IMR-90 (cell line): ENCODE results near the gene MRTFA. TPM values are rescaled to one million over a fixed set of nuclear protein-coding genes. Genes with fewer than 3 reads are reported as not detected.

Source experiments
- ATAC-seq: fragments of 200-7000 bp; cut with Tn5 transposase; 2 replicates; pipeline ENCODE4 v1.9.1; 2020; ENCODE audit warnings: low read depth, mild to moderate bottlenecking, moderate library complexity
- BruUV-seq: library from RNA; stranded (reverse); fragments of 400-500 nt; replicated peaks from 2 replicates; lab custom pipeline; 2021; lab: Mats Ljungman, UMichigan
- CTCF ChIA-PET: fragments of 300-600 bp; formaldehyde crosslinking; extraction: SDS; loops from one replicate; lab custom pipeline; 2021; ENCODE audit warnings: antibody characterized with exemption; lab: Yijun Ruan, JAX
- POLR2A ChIA-PET: fragments of 300-600 bp; sonication (Branson Sonifier 250); formaldehyde crosslinking; loops from one replicate; lab custom pipeline; 2022; ENCODE audit warnings: antibody characterized with exemption; ENCODE audit not compliant: unreplicated experiment; lab: Charles Lee
- DNase-seq: peaks from one replicate; pipeline ENCODE4 v3.0.0; 2013
- H2AFZ ChIP-seq: replicated peaks from 2 replicates; pipeline ENCODE3; 2013; ENCODE audit warnings: low read length, mild to moderate bottlenecking; ENCODE audit not compliant: poor library complexity
- H2AK5ac ChIP-seq: 2 replicates; pipeline ENCODE4 v1.6.1; 2013; ENCODE audit warnings: low read depth, low read length, inconsistent platforms
- H2AK9ac ChIP-seq: replicated peaks from 2 replicates; pipeline ENCODE3; 2013; ENCODE audit warnings: mild to moderate bottlenecking, low read depth, low read length, moderate library complexity; ENCODE audit not compliant: poor library complexity
- H2BK120ac ChIP-seq: 2 replicates; pipeline ENCODE4 v1.6.1; 2013; ENCODE audit warnings: low read depth, low read length, inconsistent platforms
- H2BK15ac ChIP-seq: 3 replicates; pipeline ENCODE4 v1.6.1; 2013; ENCODE audit warnings: low read depth, low read length, inconsistent platforms
- H2BK20ac ChIP-seq: 2 replicates; pipeline ENCODE4 v1.6.1; 2013; ENCODE audit warnings: low read depth, mild to moderate bottlenecking, inconsistent platforms, low read length, moderate library complexity
- H2BK5ac ChIP-seq: 2 replicates; pipeline ENCODE4 v1.6.1; 2013; ENCODE audit warnings: mild to moderate bottlenecking, low read depth, low read length, inconsistent platforms; ENCODE audit not compliant: poor library complexity, severe bottlenecking
- H3K14ac ChIP-seq: replicated peaks from 2 replicates; pipeline ENCODE4 v1.6.1; 2013; ENCODE audit warnings: low read depth, low read length, inconsistent platforms
- H3K18ac ChIP-seq: 2 replicates; pipeline ENCODE4 v1.6.1; 2013; ENCODE audit warnings: low read depth, low read length, control low read depth
- H3K23ac ChIP-seq: 2 replicates; pipeline ENCODE4 v1.6.1; 2013; ENCODE audit warnings: low read depth, low read length, inconsistent platforms
- H3K27ac ChIP-seq: 2 replicates; pipeline ENCODE4 v1.5.1; 2013; ENCODE audit warnings: mild to moderate bottlenecking, control low read depth, low read length; ENCODE audit not compliant: insufficient read depth
- H3K27me3 ChIP-seq: 2 replicates; pipeline ENCODE4 v1.6.1; 2013; ENCODE audit warnings: low read length; ENCODE audit not compliant: control insufficient read depth, insufficient read depth
- H3K36me3 ChIP-seq: 2 replicates; pipeline ENCODE4 v1.6.1; 2013; ENCODE audit warnings: low read length, mixed read lengths; ENCODE audit not compliant: control insufficient read depth, insufficient read depth
- H3K4ac ChIP-seq: 2 replicates; pipeline ENCODE4 v1.6.1; 2013; ENCODE audit warnings: low read depth, low read length, inconsistent platforms
- H3K4me1 ChIP-seq: 2 replicates; pipeline ENCODE4 v1.6.1; 2013; ENCODE audit warnings: low read length, mixed read lengths; ENCODE audit not compliant: control insufficient read depth, insufficient read depth
- H3K4me2 ChIP-seq: 2 replicates; pipeline ENCODE4 v1.6.1; 2013; ENCODE audit warnings: low read depth, mild to moderate bottlenecking, control low read depth, low read length, moderate library complexity
- H3K4me3 ChIP-seq: 2 replicates; pipeline ENCODE4 v1.5.1; 2013; ENCODE audit warnings: low read depth, mild to moderate bottlenecking, control low read depth, low read length, moderate library complexity; ENCODE audit not compliant: insufficient read depth
- H3K56ac ChIP-seq: 2 replicates; pipeline ENCODE4 v1.6.1; 2013; ENCODE audit warnings: low read length, inconsistent platforms; ENCODE audit not compliant: insufficient read depth; ENCODE audit errors: extremely low read depth
- H3K79me1 ChIP-seq, 2 experiments: 2 replicates each; pipeline ENCODE4 v1.6.1; 2013; ENCODE audit warnings: low read length in 2 of 2, inconsistent platforms in 1 of 2, low read depth in 1 of 2
- H3K9ac ChIP-seq: 2 replicates; pipeline ENCODE4 v1.6.1; 2013; ENCODE audit warnings: low read depth, low read length, control low read depth
- H3K9me1 ChIP-seq: 2 replicates; pipeline ENCODE4 v1.6.1; 2013; ENCODE audit warnings: low read length, inconsistent platforms; ENCODE audit not compliant: insufficient read depth
- H3K9me3 ChIP-seq: 2 replicates; pipeline ENCODE4 v1.6.1; 2013; ENCODE audit warnings: low read length; ENCODE audit not compliant: control insufficient read depth, insufficient read depth
- H4K20me1 ChIP-seq: 2 replicates; pipeline ENCODE4 v1.6.1; 2013; ENCODE audit warnings: low read length, inconsistent platforms; ENCODE audit not compliant: insufficient read depth
- H4K5ac ChIP-seq: 2 replicates; pipeline ENCODE4 v1.6.1; 2013; ENCODE audit warnings: mild to moderate bottlenecking, low read depth, low read length, control low read depth
- H4K8ac ChIP-seq, 2 experiments: 2 replicates each; pipeline ENCODE4 v1.6.1; 2013; ENCODE audit warnings: low read depth in 2 of 2, low read length in 2 of 2, control low read depth in 1 of 2, inconsistent platforms in 1 of 2
- H4K91ac ChIP-seq: 2 replicates; pipeline ENCODE4 v1.6.1; 2013; ENCODE audit warnings: low read depth, low read length, inconsistent platforms; ENCODE audit not compliant: insufficient read depth
- BHLHE40 ChIP-seq: fragments of 150-350 bp; IDR thresholded peaks from 2 replicates; pipeline ENCODE4 v1.6.1; 2016; ENCODE audit warnings: mild to moderate bottlenecking, low read depth, low read length
- CEBPB ChIP-seq: IDR thresholded peaks from 2 replicates; pipeline ENCODE4 v1.6.1; 2012; ENCODE audit warnings: low read depth, low read length, improper control_type of control experiment
- CHD1 ChIP-seq: IDR thresholded peaks from 2 replicates; pipeline ENCODE4 v1.6.1; 2012; ENCODE audit warnings: low read depth, low read length, improper control_type of control experiment
- CTCF ChIP-seq: conservative IDR thresholded peaks from 2 replicates; pipeline ENCODE4 v1.5.1; 2012; ENCODE audit warnings: mild to moderate bottlenecking, low read depth, low read length, improper control_type of control experiment
- ELK1 ChIP-seq: fragments of 150-350 bp; IDR thresholded peaks from 2 replicates; pipeline ENCODE4 v1.6.1; 2016; ENCODE audit warnings: low read depth, mild to moderate bottlenecking, low read length, moderate library complexity, borderline replicate concordance
- FOS ChIP-seq: fragments of 150-350 bp; IDR thresholded peaks from 2 replicates; pipeline ENCODE4 v1.6.1; 2016; ENCODE audit warnings: low read depth, low read length
- MAFK ChIP-seq: IDR thresholded peaks from 2 replicates; pipeline ENCODE4 v1.6.1; 2012; ENCODE audit warnings: low read depth, low read length, improper control_type of control experiment
- MAZ ChIP-seq: IDR thresholded peaks from 2 replicates; pipeline ENCODE4 v1.6.1; 2012; ENCODE audit warnings: low read depth, mild to moderate bottlenecking, low read length, improper control_type of control experiment, moderate library complexity, borderline replicate concordance
- MXI1 ChIP-seq: IDR thresholded peaks from 2 replicates; pipeline ENCODE4 v1.6.1; 2012; ENCODE audit warnings: low read depth, mild to moderate bottlenecking, low read length, moderate library complexity, borderline replicate concordance
- NFE2L2 ChIP-seq: fragments of 150-350 bp; IDR thresholded peaks from 2 replicates; pipeline ENCODE4 v1.6.1; 2016; ENCODE audit warnings: low read depth, mild to moderate bottlenecking, low read length
- POLR2A ChIP-seq: IDR thresholded peaks from 2 replicates; pipeline ENCODE4 v1.6.1; 2012; ENCODE audit warnings: mild to moderate bottlenecking, low read depth, low read length
- RAD21 ChIP-seq: IDR thresholded peaks from 2 replicates; pipeline ENCODE4 v1.6.1; 2012; ENCODE audit warnings: low read length, improper control_type of control experiment
- RCOR1 ChIP-seq: IDR thresholded peaks from 2 replicates; pipeline ENCODE4 v1.6.1; 2012; ENCODE audit warnings: mild to moderate bottlenecking, low read length, improper control_type of control experiment; ENCODE audit not compliant: insufficient replicate concordance
- RFX5 ChIP-seq: IDR thresholded peaks from 2 replicates; pipeline ENCODE4 v1.8.0; 2012; ENCODE audit warnings: low read depth, mild to moderate bottlenecking, low read length, moderate library complexity
- SMC3 ChIP-seq: fragments of 150-350 bp; IDR thresholded peaks from 2 replicates; pipeline ENCODE4 v1.6.1; 2016; ENCODE audit warnings: low read depth, mild to moderate bottlenecking, antibody characterized with exemption, low read length, moderate library complexity
- USF2 ChIP-seq: fragments of 150-350 bp; IDR thresholded peaks from 2 replicates; pipeline ENCODE4 v1.6.1; 2017; ENCODE audit warnings: mild to moderate bottlenecking, antibody characterized with exemption, low read length, low read depth
- WGBS, 2 experiments: methylation state at CpG; one replicate each; pipeline versions ENCODE4 v1.1.5 to v1.1.7; 2013; ENCODE audit warnings: missing lambda C conversion rate in 2 of 2; ENCODE audit not compliant: insufficient read length in 1 of 2; ENCODE audit errors: extremely low coverage in 2 of 2; 5-methylcytosine and 5-hydroxymethylcytosine counted together
- dilution Hi-C: fragments of 300-500 bp; cut with HindIII; formaldehyde crosslinking; loops from one replicate; pipeline ENCODE4 v1.14.3; 2018; ENCODE audit warnings: low sequenced_read_pairs; ENCODE audit not compliant: unreplicated experiment
- in situ Hi-C: fragments of 300-500 bp; cut with MboI; formaldehyde crosslinking; loops from 3 replicates; pipeline ENCODE4 v1.14.3; 2019; ENCODE audit warnings: low sequenced_read_pairs, inconsistent platforms, mixed read lengths
- intact Hi-C: fragments of 100-400 bp; cut with micrococcal nuclease; formaldehyde crosslinking; loops from 2 replicates; pipeline ENCODE4 v1.10.0; 2022
- polyA plus RNA-seq, 3 experiments: library from polyadenylated mRNA; depleted of rRNA; stranded (reverse); fragments of >200 nt; gene quantifications; 2 replicates each; pipeline ENCODE4 v1.2.3, GENCODE V29; 2012; ENCODE audit warnings: low replicate concordance in 1 of 3
- total RNA-seq: library from RNA; depleted of rRNA; stranded (reverse); fragments of >200 nt; gene quantifications from 2 replicates; pipeline ENCODE4 v1.2.3, GENCODE V29; 2012

The MRTFA gene
- total and polyA plus RNA-seq, 2 of the 4 experiments (the other 2 are of a cell fraction), result 12.5 to 17.2 TPM

- no peak for DNase-seq
- Histone ChIP-seq H3K23ac (no peak overlapping the region), H3K27ac (no peak overlapping the region), H2AK9ac (no peak overlapping the region), H4K8ac (no peak overlapping the region), H4K20me1 (peaks cover 20% of the 10 kb centered on the region; the same call in 1 of the 2 replicates), H3K9me3 (no peaks in the 10 kb centered on the region), H3K4me1 (peaks cover 10% of the 10 kb centered on the region), H3K36me3 (peaks cover 2% of the 10 kb centered on the region), H3K79me1 (peaks cover 45 to 89% of the 10 kb centered on the region in 2 experiments), H3K9me1 (peaks cover 21% of the 10 kb centered on the region), H2BK15ac (no peak overlapping the region), H2AK5ac (no peak overlapping the region), H4K91ac (no peak overlapping the region), H3K56ac (no peak overlapping the region), H3K4me2 (no peak overlapping the region), H2BK120ac (no peak overlapping the region), H3K4ac (no peak overlapping the region), H4K5ac (no peak overlapping the region), H3K9ac (no peak overlapping the region), H3K18ac (no peak overlapping the region), H3K4me3 (no peak overlapping the region), H2BK20ac (no peak overlapping the region), H3K14ac (no peak overlapping the region), H3K27me3 (no peaks in the 10 kb centered on the region), H2BK5ac (no peak overlapping the region), H2AFZ (no peak overlapping the region)
- in situ Hi-C loops, result loop anchor here (25.0 kb wide), 1 partner anchor 441 kb away; no protein-coding TSS in a partner anchor
- CTCF ChIA-PET, result no interaction called here
- no peak for TF ChIP-seq CHD1
- no peak for TF ChIP-seq MXI1
- no peak for TF ChIP-seq ELK1
- TF ChIP-seq RCOR1, result no peak
- no peak for TF ChIP-seq CEBPB
- TF ChIP-seq SMC3, result no peak
- no peak for TF ChIP-seq RAD21
- no peak for TF ChIP-seq POLR2A
- TF ChIP-seq CTCF, result no peak
- no peak for TF ChIP-seq RFX5
- no peak for TF ChIP-seq USF2
- TF ChIP-seq FOS, result no peak
- no peak for TF ChIP-seq MAZ
- no peak for TF ChIP-seq NFE2L2
- TF ChIP-seq MAFK, result no peak
- TF ChIP-seq BHLHE40, result no peak
- POLR2A ChIA-PET, result no interaction called here
- dilution Hi-C loops, result no loop called here
- ATAC-seq, result no peak
- WGBS, 2 experiments, result 89% methylated on average over 1 of the region's 1 CpG; no CpG with 5 or more reads in 1 of the 2 experiments
- intact Hi-C loops, result no loop called here
- no TSS peak for BruUV-seq
Measured at GRCh38 chr22:40446203-40446602, 190.3 kb downstream of the MRTFA start.
